Endothelial cell of umbilical vein (primary cell): Measurements from ENCODE around the gene ZNRF3.

Experiments
- EZH2 ChIP-seq: IDR thresholded peaks from 2 replicates; pipeline ENCODE4 v1.6.1; 2012; ENCODE audit warnings: borderline replicate concordance, low read depth, mild to moderate bottlenecking, moderate library complexity, low read length, inconsistent platforms; ENCODE audit not compliant: severe bottlenecking
- JUN ChIP-seq: IDR thresholded peaks from 2 replicates; pipeline ENCODE4 v1.6.1; 2011; ENCODE audit warnings: borderline replicate concordance, low read depth; ENCODE audit not compliant: insufficient read length, insufficient read depth
- MYC ChIP-seq: IDR thresholded peaks from one replicate; pipeline ENCODE4 v1.6.1; 2011; ENCODE audit warnings: mild to moderate bottlenecking, low read depth, low read length
- POLR2A ChIP-seq: IDR thresholded peaks from 2 replicates; pipeline ENCODE4 v1.6.1; 2012; ENCODE audit warnings: low read depth, mild to moderate bottlenecking, control low read depth, low read length
- POLR2AphosphoS5 ChIP-seq: IDR thresholded peaks from 2 replicates; pipeline ENCODE4 v1.6.1; 2012; ENCODE audit warnings: low read depth, mild to moderate bottlenecking, control low read depth, low read length, moderate library complexity; ENCODE audit not compliant: insufficient read depth
- TF ChIP-seq, protein P1 (sequence below), 2 donors: IDR thresholded peaks; 1 replicate in 1 of 2; 2 replicates in 1 of 2; pipeline ENCODE4 v1.5.1; 2011; ENCODE audit warnings: low read length in 2 of 2, mild to moderate bottlenecking in 2 of 2, moderate library complexity in 2 of 2, control low read depth in 1 of 2, inconsistent platforms in 1 of 2, low read depth in 1 of 2; ENCODE audit not compliant: insufficient read depth in 1 of 2; ENCODE audit errors: extremely low read depth in 1 of 2

- TF ChIP-seq, protein P1, sequence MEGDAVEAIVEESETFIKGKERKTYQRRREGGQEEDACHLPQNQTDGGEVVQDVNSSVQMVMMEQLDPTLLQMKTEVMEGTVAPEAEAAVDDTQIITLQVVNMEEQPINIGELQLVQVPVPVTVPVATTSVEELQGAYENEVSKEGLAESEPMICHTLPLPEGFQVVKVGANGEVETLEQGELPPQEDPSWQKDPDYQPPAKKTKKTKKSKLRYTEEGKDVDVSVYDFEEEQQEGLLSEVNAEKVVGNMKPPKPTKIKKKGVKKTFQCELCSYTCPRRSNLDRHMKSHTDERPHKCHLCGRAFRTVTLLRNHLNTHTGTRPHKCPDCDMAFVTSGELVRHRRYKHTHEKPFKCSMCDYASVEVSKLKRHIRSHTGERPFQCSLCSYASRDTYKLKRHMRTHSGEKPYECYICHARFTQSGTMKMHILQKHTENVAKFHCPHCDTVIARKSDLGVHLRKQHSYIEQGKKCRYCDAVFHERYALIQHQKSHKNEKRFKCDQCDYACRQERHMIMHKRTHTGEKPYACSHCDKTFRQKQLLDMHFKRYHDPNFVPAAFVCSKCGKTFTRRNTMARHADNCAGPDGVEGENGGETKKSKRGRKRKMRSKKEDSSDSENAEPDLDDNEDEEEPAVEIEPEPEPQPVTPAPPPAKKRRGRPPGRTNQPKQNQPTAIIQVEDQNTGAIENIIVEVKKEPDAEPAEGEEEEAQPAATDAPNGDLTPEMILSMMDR (IDR thresholded peaks at IDR 0.05; ENCODE audit: extremely low read depth in 1 of 2, insufficient read depth in 1 of 2, low read depth in 1 of 2, low read length in 2 of 2) = no peak
- no peak for TF ChIP-seq POLR2A
- TF ChIP-seq JUN = no peak
- TF ChIP-seq EZH2 = no peak
- TF ChIP-seq MYC = no peak
- no peak for TF ChIP-seq POLR2AphosphoS5
Observed at GRCh38 chr22:29023172-29023796, 139.9 kb downstream of the ZNRF3 start.
